Small intestine (tissue), 7 donors: ENCODE results near the gene TRIM46. TPM values are rescaled to one million over a fixed set of nuclear protein-coding genes. Genes with fewer than 3 reads are reported as not detected.
"Not testable (repeated sequence)": the region's sequence is repeated elsewhere in the genome, so short reads cannot be mapped to it uniquely, and the experiment has no call there.

Experiments
- DNase-seq, 2 donors: peaks; one replicate each; pipeline versions ENCODE4 v3.0.0 to v3.0.0-alpha.2; 2013
- FAIRE-seq: peaks from 2 replicates; lab custom pipeline; 2012; peaks lifted over from hg19 to GRCh38; lab: Jason Lieb, UNC
- H3K27ac ChIP-seq, 3 donors: one replicate each; pipeline ENCODE4 v1.5.1; 2013; ENCODE audit warnings: low read length in 2 of 3, mild to moderate bottlenecking in 2 of 3, control low read depth in 1 of 3, inconsistent platforms in 1 of 3, low read depth in 1 of 3, moderate library complexity in 1 of 3
- H3K27me3 ChIP-seq, 3 donors: one replicate each; pipeline ENCODE4 v1.6.1; 2013; ENCODE audit warnings: low read length in 3 of 3, inconsistent platforms in 1 of 3; ENCODE audit not compliant: control insufficient read depth in 3 of 3, insufficient read depth in 3 of 3
- H3K36me3 ChIP-seq, 3 donors: one replicate each; pipeline ENCODE4 v1.6.1; 2013; ENCODE audit warnings: low read length in 3 of 3, inconsistent platforms in 1 of 3, low read depth in 1 of 3, mild to moderate bottlenecking in 1 of 3, moderate library complexity in 1 of 3; ENCODE audit not compliant: control insufficient read depth in 3 of 3, insufficient read depth in 2 of 3
- H3K4me1 ChIP-seq, 3 donors: one replicate each; pipeline ENCODE4 v1.6.1; 2013; ENCODE audit warnings: low read length in 2 of 3, inconsistent platforms in 1 of 3, low read depth in 1 of 3, mild to moderate bottlenecking in 1 of 3, moderate library complexity in 1 of 3; ENCODE audit not compliant: control insufficient read depth in 3 of 3, insufficient read depth in 2 of 3
- H3K4me3 ChIP-seq, 3 donors: one replicate each; pipeline ENCODE4 v1.5.1; 2013; ENCODE audit warnings: low read length in 3 of 3, control low read depth in 1 of 3, inconsistent platforms in 1 of 3, low read depth in 1 of 3, mild to moderate bottlenecking in 1 of 3, moderate library complexity in 1 of 3
- H3K9me3 ChIP-seq, 2 donors: one replicate each; pipeline ENCODE4 v1.6.1; 2013; ENCODE audit warnings: low read depth in 1 of 2, low read length in 1 of 2; ENCODE audit not compliant: control insufficient read depth in 2 of 2, insufficient read depth in 1 of 2
- WGBS, 3 donors: extraction: QIAGEN DNeasy Blood & Tissue Kit; methylation state at CpG; one replicate each; pipeline ENCODE4 v1.1.7; 2013; 5-methylcytosine and 5-hydroxymethylcytosine counted together
- polyA plus RNA-seq, 4 donors: library from polyadenylated mRNA; stranded (reverse) in 3 of 4; unstranded in 1 of 4; fragments of 200-250 nt in 3 of 4; fragments of 120-200 nt in 1 of 4; gene quantifications; one replicate each; pipeline versions ENCODE4 v1.2.1 to v1.2.3, GENCODE V29; 2013
- donor health status: healthy with polysubstance abuse.
- donor health status: control.
- donor health status: control.
- donor health status: Bipolar disorder and iron deficiency.
- donor health status: healthy.

TRIM46 gene
- polyA plus RNA-seq, 4 donors, result 0.27 to 0.64 (median 0.57) TPM; not detected in 1

- Histone ChIP-seq H3K9me3 (no peaks in the 10 kb centered on the region), H3K4me3 (no peak overlapping the region), H3K36me3 (no peaks in the 10 kb centered on the region), H3K27me3 (no peaks in the 10 kb centered on the region), H3K27ac (no peak overlapping the region), H3K4me1 (peaks cover 0 to 3% (median 0%) of the 10 kb centered on the region in 3 donors)
- 69 to 87% (median 79%) methylated on average over 3 of the region's 3 CpGs for WGBS, 3 donors
- no peak for FAIRE-seq
- no peak for DNase-seq
Observed at GRCh38 chr1:155145491-155145890, 28.2 kb upstream of the TRIM46 start.

DNA sequence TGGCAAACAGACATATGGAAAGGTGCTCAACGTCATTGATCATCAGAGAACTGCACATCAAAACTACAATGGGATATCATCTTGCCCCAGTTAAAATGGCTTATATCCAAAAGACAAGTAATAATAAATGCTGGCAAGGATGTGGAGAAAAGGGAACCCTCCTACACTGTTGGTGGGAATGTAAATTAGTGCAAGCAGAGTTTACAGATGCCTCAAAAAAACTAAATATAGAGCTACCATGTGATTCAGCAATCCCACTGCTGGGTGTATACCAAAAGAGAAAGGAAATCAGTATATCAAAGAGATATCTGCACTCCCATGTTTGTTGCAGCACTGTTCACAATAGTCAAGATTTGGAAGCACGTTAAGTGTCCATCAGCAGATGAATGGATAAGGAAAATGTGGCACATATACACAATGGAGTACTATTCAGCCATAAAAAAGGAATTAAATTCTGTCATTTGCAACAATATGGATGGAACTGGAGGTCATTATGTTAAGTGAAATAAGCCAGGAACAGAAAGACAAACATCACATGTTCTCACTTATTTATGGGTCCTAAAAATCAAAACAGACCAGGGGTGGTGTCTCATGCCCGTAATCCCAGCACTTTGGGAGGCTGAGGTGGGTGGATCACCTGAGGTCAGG, 17.5 kb upstream of the TRIM46 start:
- not testable (repeated sequence) for H3K27me3 ChIP-seq, H3K36me3 ChIP-seq, H3K4me3 ChIP-seq, H3K9me3 ChIP-seq, H3K27ac ChIP-seq, DNase-seq, FAIRE-seq, H3K4me1 ChIP-seq
- 66 to 75% (median 70%) methylated on average over 3 of the region's 3 CpGs for WGBS, 3 donors

GRCh38 chr1:155158991-155159390, 14.7 kb upstream of the TRIM46 start:
- Histone ChIP-seq H3K9me3 (no peaks in the 10 kb centered on the region), H3K4me1 (no peaks in the 10 kb centered on the region), H3K27ac (no peak overlapping the region), H3K4me3 (no peak overlapping the region), H3K36me3 (no peaks in the 10 kb centered on the region), H3K27me3 (no peaks in the 10 kb centered on the region)
- FAIRE-seq (no peak), DNase-seq (no peak)
- WGBS, 3 donors, result 71 to 90% (median 76%) methylated on average over 1 of the region's 1 CpG

DNA sequence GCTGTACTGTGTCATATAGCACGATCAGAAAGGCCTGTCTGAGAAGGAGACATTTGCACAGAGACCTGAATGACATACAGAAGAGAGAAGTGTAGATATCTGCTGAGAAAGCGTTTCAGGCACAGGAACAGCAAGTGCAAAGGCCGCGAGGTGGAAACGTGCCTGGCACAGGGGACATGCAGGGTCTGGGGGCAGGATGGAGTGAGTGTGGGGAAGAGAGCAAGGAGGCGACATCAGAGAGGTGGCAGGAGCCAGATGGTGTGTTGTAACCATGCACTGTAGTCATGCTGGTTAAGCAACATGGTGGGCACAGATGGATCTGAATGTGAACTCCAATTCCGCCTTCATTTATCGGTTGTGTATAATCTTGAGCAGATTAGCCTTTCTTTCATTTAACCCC, 13.5 kb upstream of the TRIM46 start:
- no peak overlapping the region for H3K27ac ChIP-seq
- H3K27me3 ChIP-seq, result no peaks in the 10 kb centered on the region
- no peak for DNase-seq
- H3K4me1 ChIP-seq, result no peaks in the 10 kb centered on the region
- no peak for FAIRE-seq
- 74 to 81% (median 80%) methylated on average over 8 of the region's 8 CpGs for WGBS, 3 donors
- H3K4me3 ChIP-seq, result no peak overlapping the region
- H3K9me3 ChIP-seq, result no peaks in the 10 kb centered on the region
- H3K36me3 ChIP-seq, result no peaks in the 10 kb centered on the region

GRCh38 chr1:155162631-155163030, 11.0 kb upstream of the TRIM46 start:
- H3K36me3 ChIP-seq, H3K9me3 ChIP-seq, H3K4me3 ChIP-seq, DNase-seq, H3K4me1 ChIP-seq, FAIRE-seq, H3K27me3 ChIP-seq, H3K27ac ChIP-seq: not testable (repeated sequence)
- 94 to 100% (median 97%) methylated on average over 6 of the region's 6 CpGs for WGBS, 3 donors

DNA sequence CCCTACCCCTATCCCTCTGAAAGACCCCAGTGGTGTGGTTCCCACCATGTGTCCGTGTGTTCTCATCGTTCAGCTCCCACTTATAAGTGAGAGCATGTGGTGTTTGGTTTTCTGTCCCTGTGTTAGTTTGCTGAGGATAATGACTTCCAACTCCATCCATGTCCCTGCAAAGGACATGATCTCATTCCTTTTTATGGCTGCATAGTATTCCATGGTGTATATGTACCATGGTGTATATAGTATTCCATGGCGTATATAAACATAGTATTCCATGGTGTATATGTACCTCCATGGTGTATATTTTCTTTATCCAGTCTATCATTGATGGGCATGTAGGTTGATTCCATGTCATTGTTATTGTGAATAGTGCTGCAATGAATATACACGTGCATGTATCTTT, 9.9 kb upstream of the TRIM46 start:
- not testable (repeated sequence) for H3K36me3 ChIP-seq, H3K4me3 ChIP-seq
- 95 to 97% (median 96%) methylated on average over 4 of the region's 4 CpGs for WGBS, 3 donors

DNA sequence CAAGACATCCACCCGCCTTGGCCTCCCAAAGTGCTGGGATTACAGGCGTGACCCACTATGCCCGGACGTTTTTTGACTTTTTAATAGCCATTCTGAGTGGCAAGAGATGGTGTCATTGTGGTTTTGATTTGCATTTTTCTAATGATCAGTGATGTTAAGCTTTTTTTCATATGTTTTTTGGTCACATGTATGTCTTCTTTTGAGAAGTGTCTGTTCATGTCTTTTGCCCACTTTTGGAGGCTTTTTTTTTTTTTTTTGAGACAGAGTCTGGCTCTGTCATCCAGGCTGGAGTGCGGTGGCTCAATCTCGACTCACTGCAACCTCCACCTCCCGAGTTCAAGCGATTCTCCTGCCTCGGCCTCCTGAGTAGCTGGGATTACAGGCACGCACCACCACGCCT, 9.0 kb upstream of the TRIM46 start:
- not testable (repeated sequence) for H3K4me3 ChIP-seq, DNase-seq, FAIRE-seq, H3K27ac ChIP-seq, H3K9me3 ChIP-seq, H3K4me1 ChIP-seq, H3K27me3 ChIP-seq, H3K36me3 ChIP-seq
- 93 to 97% (median 95%) methylated on average over 7 to 11 of the region's 11 CpGs for WGBS, 3 donors

More for the DNA sequence above, 9.9 kb upstream of the TRIM46 start:
- not testable (repeated sequence) for H3K9me3 ChIP-seq, H3K4me1 ChIP-seq, FAIRE-seq, H3K27me3 ChIP-seq, H3K27ac ChIP-seq, DNase-seq

- Histone ChIP-seq H3K27me3 (peaks cover 0 to 6% (median 0%) of the 10 kb centered on the region in 3 donors), H3K4me1 (peaks cover 0 to 10% (median 0%) of the 10 kb centered on the region in 3 donors), H3K36me3 (peaks cover 0 to 21% (median 4%) of the 10 kb centered on the region in 3 donors), H3K27ac (peak overlapping the region in 1 of 3 donors; percentile 76), H3K9me3 (no peaks in the 10 kb centered on the region), H3K4me3 (no peak overlapping the region)
- 59 to 84% (median 83%) methylated on average over 8 of the region's 8 CpGs for WGBS, 3 donors
- DNase-seq (no peak), FAIRE-seq (no peak)
Observed at GRCh38 chr1:155166051-155166470, 7.6 kb upstream of the TRIM46 start.
